ENCODE results near the gene B4GALT2.

- no peak for TF ChIP-seq POLR2A (IDR thresholded peaks at IDR 0.05)
- TF ChIP-seq, protein P1, sequence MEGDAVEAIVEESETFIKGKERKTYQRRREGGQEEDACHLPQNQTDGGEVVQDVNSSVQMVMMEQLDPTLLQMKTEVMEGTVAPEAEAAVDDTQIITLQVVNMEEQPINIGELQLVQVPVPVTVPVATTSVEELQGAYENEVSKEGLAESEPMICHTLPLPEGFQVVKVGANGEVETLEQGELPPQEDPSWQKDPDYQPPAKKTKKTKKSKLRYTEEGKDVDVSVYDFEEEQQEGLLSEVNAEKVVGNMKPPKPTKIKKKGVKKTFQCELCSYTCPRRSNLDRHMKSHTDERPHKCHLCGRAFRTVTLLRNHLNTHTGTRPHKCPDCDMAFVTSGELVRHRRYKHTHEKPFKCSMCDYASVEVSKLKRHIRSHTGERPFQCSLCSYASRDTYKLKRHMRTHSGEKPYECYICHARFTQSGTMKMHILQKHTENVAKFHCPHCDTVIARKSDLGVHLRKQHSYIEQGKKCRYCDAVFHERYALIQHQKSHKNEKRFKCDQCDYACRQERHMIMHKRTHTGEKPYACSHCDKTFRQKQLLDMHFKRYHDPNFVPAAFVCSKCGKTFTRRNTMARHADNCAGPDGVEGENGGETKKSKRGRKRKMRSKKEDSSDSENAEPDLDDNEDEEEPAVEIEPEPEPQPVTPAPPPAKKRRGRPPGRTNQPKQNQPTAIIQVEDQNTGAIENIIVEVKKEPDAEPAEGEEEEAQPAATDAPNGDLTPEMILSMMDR (IDR thresholded peaks at IDR 0.05): no peak
Measured at GRCh38 chr1:43930168-43930948, 48.7 kb upstream of the B4GALT2 start.
